GM12873 (cell line): ENCODE results near the gene C6orf52.

Source experiments
- TF ChIP-seq, protein P1 (sequence below): IDR thresholded peaks from 2 replicates; pipeline ENCODE4 v1.5.1; 2012; ENCODE audit warnings: low read depth, mild to moderate bottlenecking, moderate library complexity, low read length, control low read depth; ENCODE audit not compliant: insufficient read depth; ENCODE audit errors: missing control alignments

The C6orf52 gene

DNA sequence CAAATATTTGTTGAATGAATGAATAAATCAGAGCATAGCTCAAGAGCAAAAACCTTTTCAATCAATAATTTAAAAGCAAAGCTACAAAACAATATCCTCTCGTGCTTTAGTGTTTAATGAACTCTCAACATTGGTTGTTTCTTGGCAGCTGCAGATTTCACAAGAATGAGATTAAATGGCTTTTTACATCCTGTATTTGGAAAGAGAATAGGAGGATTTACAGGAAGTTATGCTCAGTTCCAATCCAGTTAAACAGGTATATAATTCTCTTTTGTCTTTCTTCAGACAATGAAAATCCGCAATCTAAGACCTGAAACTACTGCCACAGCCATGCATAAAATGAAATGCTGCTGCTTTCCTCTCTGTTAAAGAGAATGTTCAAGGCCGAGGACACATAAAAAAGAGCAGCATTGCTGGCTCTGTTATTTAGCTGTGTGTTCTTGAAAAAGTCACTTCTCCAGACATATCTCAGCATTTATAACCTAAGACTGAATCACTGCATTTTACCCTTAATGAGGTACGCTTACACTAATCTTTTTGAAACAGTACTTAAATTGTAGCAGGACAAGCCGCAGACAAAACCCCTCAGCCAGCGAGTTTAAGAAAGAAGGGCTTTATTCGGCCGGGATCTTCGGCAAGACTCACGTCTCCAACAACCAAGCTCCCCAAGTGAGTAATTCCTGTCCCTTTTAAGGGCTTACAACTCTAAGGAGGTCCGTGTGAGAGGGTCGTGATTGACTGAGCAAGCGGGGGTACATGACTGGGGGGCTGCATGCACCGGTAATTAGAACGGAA lies 3.6 kb downstream of the C6orf52 start:
- TF ChIP-seq, protein P1, sequence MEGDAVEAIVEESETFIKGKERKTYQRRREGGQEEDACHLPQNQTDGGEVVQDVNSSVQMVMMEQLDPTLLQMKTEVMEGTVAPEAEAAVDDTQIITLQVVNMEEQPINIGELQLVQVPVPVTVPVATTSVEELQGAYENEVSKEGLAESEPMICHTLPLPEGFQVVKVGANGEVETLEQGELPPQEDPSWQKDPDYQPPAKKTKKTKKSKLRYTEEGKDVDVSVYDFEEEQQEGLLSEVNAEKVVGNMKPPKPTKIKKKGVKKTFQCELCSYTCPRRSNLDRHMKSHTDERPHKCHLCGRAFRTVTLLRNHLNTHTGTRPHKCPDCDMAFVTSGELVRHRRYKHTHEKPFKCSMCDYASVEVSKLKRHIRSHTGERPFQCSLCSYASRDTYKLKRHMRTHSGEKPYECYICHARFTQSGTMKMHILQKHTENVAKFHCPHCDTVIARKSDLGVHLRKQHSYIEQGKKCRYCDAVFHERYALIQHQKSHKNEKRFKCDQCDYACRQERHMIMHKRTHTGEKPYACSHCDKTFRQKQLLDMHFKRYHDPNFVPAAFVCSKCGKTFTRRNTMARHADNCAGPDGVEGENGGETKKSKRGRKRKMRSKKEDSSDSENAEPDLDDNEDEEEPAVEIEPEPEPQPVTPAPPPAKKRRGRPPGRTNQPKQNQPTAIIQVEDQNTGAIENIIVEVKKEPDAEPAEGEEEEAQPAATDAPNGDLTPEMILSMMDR = no peak

DNA sequence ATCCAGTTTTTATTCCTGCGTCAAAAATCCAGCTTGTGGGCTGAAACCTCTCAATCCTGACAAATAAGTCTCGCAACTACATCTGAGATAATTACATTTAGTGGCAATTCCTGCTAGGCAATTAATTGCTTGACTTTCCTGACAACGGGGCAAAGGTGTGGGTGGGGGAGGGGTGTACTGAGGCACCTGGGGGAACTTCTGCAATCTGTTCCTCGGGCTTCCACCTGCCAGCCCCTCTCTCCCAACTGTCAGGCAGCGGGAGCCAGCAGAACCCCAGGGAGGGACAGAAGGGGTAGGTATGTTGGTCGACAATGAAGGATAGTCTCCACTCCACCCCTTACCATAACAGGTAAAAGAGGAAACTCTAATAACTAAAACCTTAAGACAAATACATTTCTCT lies 6.8 kb downstream of the C6orf52 start:
- TF ChIP-seq, protein P1 = no peak

DNA sequence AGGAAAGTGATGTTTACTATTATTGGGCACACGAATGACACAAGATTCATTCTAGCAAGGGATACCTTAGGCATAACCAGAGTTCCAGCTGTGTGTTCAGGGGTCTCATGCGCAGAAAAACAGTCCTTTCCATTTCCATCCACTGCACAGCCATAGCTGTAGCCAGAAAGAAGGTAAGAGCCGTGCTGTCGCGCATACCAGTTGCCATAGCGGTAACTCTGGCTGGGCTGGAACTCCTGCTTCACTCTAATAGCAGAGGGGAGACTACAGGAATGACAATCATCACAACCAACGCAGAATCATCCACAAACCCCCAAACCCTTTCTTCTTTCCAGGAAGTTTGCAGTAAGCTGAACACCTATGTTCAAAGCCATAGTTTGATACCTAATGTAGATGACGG lies 7.5 kb downstream of the C6orf52 start:
- TF ChIP-seq, protein P1 = no peak

DNA sequence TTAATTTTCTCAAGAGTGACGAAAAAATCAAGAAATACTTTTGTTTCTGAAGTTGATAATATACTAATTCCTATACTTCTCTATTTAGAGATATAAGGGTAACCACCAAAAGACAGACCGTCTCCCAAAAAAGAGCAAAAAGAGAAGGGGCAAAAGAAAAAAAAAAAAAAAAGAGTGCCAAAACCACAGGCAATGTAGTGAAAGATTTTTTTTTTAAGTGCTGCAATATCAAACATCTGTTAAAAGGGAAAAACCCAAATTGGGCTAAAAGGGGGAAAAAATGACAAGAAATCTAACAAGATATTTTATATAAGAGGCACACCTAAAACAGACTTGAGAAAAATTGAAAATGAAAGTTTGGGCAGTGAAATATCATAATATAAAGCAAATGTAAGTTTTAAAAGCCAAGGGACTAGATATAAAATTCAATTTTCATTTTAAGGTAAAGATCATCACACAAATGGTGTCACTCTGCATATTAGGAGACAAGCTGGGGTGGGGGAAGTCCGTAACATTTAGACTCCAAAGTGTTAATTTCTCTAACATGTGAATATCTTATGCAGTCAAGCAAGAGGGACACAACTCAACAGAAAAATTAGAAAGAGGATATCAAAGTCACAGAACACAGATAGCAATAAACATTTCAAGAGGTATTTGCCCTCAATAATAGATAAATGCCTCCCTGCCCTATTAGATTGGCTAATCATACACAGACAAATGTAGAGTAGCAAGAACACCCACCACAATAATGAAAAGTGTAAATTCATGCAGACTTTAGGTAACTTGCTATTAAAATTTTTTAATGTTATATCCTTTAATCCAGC lies 9.1 kb downstream of the C6orf52 start:
- TF ChIP-seq, protein P1 = no peak

DNA sequence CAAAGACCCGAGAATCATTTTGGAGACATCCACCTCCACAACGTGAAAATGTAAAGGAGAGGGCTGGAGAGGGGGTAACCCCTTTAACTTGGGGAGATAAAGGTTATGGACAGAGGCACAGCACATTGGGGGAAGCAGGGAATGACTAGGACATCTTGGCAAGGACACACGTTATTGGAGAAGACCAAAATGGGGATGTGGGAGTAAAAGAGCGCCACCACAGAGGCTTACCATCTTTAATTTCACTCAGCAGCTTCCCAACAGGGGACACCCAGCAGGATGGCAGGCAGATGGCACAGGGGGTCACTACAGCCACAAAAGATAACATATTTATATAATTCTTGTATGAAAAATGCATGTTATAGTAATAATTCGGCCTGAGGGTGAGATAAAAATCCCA lies 9.8 kb downstream of the C6orf52 start:
- TF ChIP-seq, protein P1 = no peak

DNA sequence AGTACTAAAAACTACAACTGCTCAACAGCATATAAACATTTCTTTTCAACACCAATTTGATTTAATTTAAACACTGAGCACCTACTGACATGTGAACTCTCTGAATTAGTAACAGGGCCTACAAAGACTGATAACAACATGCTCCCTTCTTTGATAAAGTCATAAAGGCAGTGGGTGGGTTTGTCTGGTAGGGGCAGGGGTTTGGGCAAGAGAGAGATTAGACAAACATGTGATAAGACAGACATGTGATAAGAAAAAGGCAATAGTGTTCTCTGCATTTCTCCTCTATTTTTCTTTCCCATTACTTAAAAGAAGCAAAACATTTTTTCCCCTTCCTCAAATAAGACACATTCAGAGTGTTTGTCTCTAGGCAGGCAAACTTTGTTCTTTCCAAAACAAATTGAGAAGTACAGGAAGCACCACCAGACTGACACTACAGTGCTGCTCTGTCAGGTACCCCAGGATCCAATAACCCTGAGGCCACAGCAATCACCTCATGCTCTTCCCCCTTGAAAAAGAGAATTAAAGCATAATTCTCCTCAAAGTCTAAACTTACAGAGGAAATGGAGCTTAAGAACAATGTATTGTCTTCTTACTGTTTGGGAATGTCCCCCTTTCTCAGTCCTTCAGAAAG lies 11.9 kb downstream of the C6orf52 start:
- TF ChIP-seq, protein P1 = no peak

DNA sequence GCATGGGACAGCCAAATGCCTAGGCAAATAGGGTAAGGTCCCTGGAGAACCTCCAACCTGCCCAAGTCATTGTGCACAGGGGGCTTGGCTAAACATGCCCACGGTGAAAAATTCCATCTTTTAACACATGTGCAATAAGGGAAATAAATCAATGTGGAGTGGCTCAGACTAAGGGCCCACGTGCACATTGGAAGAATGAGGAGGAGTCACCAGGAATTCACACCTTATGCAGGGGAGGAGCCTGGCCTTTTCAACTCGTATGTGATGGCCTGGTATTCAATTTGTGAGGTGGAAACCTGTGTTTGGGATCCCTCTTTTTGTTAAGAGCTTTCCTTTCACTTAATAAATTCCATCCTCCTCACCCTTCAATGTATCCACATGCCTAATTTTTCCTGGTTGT lies 12.6 kb downstream of the C6orf52 start:
- TF ChIP-seq, protein P1 = no peak
